ENCODE measurements around the gene RAPGEF6.

GRCh38 chr5:131386124-131386523 lies 248.9 kb downstream of the RAPGEF6 start:
- TF ChIP-seq CTCF (conservative IDR thresholded peaks at IDR 0.05; ENCODE audit: low read depth, low read length) (no peak), EZH2phosphoT487 (IDR thresholded peaks at IDR 0.05; ENCODE audit: borderline replicate concordance, low read length) (no peak), EZH2 (IDR thresholded peaks at IDR 0.05; ENCODE audit: low read length, unreplicated experiment) (no peak)
